Tongue (tissue), 2 donors: Measurements from ENCODE around the gene C14orf180. TPM values are rescaled to one million over a fixed set of nuclear protein-coding genes. Genes with fewer than 3 reads are reported as not detected.
"Not testable (repeated sequence)": the region's sequence is repeated elsewhere in the genome, so short reads cannot be mapped to it uniquely, and the experiment has no call there.

Source experiments
- DNase-seq: peaks from one replicate; pipeline ENCODE4 v3.0.0-alpha.2; 2015
- total RNA-seq: library from RNA; depleted of rRNA; stranded (reverse); fragments of >200 nt; gene quantifications from one replicate; pipeline ENCODE4 v1.2.3, GENCODE V29; 2014

Gene C14orf180
- total RNA-seq, 1 donor from 2014 or later, result 3.3 TPM

DNA sequence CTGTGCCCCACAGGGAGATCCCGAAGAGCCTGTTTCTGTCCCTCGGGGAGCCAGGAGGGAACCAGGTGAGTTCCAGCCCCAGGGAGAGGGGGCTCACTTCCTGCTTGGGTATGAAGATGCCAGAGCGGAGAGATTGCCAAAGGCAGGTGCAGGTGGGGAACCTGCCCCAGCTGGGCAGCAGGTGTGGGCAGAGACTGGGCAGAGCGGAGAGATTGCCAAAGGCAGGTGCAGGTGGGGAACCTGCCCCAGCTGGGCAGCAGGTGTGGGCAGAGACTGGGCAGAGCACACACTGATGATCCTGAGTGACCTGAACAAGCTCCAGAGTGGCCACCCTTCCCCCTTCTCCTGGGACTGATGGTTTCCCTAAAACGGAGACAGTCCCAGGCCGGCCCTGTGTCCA is 375 bp downstream of the C14orf180 start:
- DNase-seq, result not testable (repeated sequence)

DNA sequence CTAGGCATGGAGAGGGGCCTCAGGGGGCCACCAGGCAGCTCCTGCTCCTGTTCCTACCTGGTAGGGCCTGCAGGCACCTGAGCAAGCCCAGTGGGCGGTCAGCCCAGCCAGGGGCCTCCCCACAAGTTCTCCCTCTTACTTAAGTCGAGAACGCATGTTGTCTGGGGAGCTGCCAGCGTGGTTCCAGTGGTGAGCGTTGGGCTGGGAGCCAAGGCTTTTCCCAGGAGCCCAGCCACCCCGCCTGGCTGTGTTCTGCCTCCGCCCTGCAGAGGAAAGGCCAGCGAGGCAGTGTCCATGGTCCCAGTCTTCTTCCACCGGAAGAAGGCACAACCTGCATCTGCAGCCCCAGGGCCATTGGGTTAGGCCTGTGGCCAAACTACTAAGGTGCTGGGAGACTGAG is 1.4 kb downstream of the C14orf180 start:
- no peak for DNase-seq

DNA sequence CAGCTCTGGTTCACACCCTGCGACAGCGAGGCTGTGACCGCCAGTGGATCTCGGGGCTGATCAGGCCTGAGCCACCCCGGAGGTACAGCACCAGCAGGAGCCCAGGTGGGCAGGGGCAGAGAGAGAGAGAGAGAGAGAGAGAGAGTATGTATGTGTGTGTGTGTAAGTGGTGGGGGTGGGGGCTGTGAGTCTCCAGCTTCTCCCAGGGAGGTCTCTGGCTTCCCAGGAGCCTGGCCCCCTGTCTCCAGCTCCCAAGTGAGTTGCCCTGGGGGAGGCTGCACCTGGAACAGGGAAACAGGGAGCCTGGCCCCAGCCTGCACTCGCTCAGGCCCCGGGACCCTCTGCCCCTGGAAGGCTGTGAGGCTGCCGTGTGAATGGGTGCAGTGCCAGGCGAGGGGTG is 2.0 kb downstream of the C14orf180 start:
- no peak for DNase-seq

DNA sequence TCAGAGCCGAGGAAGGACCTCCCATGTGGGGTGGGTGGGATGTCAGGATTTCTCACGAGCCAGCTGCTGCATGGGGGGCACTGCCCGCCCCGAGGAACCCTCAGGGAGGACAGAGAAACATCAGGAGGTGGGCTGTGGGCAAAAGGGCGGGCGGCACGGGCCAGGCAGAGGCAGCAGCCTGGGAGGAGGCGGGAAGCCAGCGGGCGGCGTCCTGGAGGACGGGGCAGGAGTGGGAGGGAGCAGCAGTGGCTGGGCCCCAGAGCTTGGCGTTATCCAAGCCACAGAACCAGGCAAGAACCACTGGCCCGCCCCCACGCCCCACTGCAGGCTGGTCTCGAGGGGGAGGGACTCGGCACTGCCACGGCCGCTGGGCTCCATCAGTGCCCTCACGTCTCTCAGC is 2.4 kb downstream of the C14orf180 start:
- no peak for DNase-seq

DNA sequence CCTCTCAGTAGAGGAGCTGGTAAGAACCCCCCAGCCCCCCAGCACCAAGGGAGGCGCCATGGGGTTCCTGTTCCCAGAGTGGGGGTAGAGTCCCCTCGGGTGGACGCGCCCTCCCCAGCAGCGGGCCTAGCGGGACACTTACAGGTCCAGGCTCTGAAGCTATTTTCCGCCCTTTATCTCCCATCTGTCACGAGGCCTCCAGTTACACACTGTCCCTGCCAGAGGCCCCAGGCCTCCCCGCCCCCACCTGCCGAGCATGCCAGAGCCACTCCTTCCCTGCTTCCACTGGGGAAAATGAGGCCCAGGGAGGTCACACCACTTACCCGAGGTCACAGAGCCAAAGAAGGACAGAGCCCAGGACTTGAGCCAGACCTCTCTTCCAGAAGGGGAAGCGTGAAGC is 3.1 kb downstream of the C14orf180 start:
- peak; percentile 67 for DNase-seq

DNA sequence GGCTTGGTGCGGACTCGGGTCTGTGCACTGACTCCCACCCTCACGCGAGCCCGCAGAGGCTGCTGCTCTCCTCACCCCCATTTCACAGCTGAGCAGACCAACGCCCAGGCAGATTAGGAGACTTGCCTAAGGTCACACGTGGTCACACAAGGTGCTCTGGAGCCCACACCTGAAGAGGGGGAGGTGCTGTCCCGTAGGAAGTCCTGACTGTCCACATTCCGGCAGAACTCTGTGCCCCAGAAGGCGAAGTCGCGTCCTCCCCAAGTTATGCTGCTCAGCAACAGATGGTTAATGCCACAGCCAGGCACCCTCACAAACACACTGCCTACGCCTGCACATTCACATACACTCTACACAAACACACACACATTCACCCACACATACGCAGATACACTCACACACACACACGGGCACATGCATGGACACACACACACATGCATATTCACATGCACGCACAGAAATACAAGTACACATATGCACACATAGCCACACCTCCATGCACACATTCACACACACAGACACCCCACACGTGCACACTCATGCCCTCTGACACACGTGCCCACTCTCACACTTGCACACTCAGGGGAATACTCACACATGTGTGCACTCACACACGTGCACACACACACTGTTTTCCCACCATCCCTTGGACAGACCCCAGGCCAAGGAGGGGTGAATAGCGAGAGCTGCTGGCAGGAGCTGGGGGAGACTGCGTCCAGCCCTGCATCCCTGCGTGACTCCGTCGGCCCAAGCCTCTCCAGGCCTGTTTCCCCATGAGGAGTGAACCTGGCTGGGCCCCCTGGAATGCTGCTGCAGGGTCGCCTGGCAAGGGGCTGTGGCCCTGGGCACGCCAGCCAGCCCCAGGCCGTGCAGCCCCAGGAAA is 4.1 kb downstream of the C14orf180 start:
- DNase-seq, result no peak

DNA sequence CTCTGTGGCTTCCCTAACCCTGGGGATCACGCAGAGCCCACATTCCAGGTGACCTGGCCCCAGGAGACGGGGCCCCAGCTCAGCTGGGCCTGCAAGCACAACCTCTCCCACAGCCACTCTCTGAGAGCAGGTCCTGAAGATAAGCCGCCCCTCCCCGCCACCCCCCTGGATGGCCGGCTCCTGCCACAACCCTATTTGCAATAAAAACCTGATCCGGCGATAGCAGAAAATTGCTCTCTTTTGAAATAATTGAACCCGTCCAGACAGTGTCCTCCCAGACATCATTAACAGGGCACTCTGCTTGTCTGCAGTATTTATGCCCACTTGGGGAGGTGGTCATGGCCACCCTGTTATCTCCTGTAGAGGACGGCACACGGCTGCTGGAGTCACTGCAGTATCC is 5.0 kb downstream of the C14orf180 start:
- DNase-seq, result no peak

DNA sequence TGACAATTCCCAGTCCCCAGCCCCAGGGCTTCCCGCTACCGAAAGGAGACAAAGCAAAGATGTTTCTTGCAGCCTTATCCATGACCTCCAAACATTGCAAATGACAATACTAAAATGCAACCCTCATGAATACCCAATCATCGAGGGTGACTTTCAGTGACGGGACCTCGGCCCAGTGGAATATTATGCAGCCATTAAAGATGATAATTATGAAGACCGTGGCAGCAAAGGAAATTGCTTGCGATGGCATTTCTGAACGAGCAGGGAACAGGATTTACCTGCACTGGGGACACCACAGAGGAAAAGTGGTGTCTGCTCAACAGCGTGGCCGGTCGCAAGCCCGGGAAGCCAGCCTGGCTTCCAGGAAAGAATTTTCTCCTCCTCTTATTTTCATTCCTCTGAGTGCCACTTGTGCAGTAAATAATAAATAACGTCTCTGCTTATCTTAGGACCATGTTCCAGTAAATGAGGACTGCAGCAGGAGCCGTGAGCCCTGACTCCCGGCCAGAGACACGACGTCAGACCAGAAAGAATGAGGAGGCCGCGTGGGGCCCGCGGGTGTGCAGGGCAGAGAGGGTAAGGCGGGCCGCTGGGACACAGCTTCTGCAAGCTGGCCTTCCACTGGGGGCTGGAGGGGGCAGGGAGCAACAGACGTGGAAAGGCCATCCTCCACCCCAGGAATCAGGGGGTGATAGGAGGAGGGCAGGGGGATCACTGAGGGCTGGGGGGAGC is 6.6 kb downstream of the C14orf180 start:
- DNase-seq, result no peak

DNA sequence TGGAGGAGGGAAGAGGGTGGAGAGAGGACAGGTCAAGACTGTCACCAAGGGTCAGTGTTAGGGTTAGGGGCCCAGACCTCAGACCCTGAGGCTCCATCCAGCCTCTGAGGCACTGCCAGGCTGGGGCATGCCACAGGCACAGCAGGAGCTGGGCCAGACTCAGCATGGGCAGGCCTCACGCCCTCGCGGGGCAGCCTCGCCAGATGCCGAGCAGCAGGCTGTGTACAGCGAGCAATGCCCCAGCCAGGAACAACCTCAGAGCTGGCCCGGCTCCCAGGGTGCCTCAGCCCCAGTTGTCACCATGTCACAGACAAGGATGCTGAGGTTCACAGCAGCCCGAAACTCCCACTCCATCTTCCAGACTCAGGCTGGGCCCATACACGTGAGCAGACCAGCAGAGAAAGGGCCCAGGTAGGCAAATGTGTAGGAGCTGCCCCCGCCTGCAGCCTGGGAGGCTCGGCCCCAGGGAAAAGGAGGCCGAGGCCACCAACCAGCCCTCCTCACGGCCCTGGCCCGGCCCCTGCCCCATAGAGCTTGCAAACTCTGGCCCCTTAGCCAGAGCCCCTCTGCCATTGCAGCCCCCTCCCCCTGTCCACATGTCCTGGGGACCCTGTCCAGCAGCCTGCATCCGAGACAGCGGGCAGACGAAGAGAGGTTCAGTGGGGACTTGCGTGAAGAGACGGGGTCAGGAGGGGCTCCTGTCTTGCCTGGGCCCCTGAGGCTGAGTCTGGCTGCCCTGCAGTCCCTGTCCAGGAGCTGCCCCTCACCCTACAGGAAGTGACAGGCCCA is 7.5 kb downstream of the C14orf180 start:
- peak; percentile 79 for DNase-seq

DNA sequence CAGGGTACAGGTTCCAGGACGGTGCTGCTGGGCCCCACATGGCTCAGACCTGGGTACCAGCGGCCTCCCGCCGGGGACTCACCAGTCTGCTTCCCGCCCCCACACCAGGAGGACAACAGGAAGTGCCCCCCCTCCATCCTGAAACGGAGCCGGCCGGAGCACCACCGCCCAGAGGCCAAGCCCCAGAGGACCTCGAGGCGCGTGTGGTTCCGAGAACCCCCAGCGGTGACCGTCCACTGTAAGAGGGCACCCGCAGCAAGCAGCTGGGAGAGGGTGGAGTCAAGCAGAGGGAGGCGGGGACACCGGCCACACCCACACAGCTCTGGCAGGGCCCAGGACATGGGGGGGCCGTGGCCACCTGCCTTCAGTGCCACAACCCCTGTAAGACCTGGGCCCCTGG is 8.1 kb downstream of the C14orf180 start:
- DNase-seq, result no peak

DNA sequence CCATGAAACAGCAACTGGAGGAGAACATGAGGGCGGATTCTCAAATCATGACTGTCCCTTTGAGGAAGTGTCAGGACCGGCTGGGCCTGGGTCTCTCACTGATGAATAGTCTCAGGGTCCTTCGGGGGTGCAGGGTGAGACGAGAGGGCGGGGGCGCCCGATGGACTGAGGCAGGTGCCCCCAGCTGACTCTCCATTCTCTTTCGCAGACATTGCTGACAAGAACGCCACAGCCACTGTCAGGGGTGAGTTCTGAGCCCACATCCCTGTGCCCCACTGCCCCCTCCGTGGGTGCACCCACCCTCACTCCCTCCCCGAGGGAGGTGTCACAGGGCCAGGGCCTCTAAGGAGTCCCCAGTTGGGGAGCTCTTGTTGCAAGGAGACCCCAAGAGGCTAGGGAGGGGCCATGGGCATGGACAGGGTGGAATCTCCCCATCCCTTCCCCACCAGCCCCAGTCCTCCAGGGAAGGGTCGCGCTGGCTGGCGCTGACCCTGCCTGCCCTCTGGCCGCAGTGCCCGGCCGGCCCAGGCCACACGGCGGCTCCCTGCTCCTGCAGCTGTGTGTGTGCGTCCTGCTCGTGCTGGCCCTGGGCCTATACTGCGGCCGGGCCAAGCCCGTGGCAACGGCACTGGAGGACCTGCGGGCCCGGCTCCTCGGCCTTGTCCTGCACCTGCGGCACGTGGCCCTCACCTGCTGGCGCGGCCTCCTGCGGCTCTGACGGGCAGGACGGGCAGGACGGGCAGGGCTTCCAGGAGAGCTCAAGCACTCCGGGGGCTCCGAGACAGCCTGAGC is 8.7 kb downstream of the C14orf180 start:
- DNase-seq, result no peak

DNA sequence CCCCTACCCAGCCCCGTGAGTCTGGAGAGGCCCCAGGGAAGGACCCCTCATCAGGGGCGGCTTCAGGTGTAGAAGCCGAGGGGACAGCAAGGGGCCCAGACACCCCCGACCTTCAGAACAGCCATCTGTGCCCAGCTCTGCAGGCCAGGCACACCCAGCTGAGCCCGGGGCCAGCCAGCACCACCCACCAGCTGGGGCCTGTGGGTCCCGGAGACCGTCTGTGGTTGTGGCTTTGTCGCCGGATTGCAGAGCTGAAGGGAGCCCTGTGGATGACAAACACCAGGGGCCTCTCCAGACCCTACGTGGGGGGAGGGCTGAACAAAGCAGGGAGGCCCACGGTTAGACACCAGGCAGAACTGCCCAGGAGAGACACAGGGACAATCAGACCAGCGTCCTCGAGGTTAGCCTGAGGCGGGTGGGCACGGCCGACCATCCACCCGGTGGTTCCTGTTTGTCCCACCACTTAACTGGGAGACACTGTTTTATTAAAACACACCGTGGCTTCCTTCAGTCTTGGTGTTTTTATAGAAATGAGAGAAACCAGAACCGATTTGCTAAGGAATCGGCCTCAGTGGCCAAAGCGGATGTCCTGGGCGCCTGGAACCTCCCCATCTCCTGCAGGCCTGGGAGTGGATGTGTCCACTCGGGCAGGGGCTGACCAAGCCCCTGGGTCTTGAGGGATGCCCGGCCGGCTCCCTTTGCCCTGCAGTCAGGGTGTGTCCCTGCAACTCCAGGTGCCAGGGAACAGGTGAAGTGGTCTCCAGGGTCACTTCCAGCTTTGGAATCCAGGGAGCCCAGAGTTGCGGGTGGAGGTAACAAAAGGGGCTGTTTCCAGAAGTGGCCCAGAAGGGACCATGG is 10.0 kb downstream of the C14orf180 start:
- DNase-seq, result no peak

DNA sequence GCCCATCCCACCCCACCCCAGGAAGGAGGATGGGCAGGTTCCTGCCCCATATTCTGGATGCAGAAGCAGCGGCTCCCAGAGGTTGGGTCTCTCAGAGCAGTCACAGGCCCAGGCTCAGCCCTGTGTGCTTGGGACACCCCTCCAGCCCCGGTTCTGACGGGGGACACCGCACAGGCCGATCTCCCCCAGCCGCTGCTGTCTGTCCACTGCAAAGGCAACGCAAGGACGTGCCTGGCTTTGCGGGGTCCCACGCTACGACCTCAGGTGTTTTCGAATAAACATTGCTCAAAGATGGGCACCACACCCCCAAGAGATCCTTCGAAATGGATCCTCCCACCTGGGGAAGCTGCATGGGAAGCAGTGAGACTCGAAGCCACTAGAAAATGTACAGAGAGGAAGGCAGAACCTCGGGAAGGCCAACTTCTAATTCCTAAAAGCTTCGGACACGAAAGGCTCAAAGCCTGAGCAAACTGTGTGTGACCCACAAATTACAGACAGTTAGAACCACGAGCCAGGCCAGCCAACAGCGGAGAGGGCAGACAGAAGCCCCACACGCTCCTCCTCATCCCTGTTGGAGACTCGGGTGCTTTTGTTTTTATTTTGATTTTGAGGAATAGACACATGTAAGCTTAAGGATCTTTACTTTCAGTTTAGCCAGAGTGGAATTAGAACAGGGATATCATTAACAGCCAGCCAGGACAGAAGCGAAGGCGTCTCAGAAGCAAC is 10.8 kb downstream of the C14orf180 start:
- DNase-seq, result no peak

DNA sequence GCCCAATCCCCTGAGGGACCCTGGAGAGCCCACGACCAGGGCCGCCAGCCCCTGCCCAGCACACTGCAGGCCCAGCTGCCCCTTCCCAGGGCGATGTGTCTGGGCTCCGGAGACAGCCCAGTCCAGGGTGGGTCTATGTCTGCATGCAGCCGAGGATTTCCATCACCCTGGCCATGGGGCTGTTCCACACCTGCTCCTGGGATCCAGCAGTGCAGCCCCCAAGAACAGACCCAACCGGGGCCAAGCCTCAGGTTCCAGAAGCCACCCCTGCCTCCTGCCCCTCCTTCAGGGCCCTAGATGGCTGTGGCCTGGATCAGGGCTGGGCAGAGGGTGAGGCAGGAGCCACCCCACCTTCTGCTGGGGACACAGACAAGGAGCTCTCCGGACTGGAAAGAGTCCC is 11.5 kb downstream of the C14orf180 start:
- DNase-seq, result no peak

DNA sequence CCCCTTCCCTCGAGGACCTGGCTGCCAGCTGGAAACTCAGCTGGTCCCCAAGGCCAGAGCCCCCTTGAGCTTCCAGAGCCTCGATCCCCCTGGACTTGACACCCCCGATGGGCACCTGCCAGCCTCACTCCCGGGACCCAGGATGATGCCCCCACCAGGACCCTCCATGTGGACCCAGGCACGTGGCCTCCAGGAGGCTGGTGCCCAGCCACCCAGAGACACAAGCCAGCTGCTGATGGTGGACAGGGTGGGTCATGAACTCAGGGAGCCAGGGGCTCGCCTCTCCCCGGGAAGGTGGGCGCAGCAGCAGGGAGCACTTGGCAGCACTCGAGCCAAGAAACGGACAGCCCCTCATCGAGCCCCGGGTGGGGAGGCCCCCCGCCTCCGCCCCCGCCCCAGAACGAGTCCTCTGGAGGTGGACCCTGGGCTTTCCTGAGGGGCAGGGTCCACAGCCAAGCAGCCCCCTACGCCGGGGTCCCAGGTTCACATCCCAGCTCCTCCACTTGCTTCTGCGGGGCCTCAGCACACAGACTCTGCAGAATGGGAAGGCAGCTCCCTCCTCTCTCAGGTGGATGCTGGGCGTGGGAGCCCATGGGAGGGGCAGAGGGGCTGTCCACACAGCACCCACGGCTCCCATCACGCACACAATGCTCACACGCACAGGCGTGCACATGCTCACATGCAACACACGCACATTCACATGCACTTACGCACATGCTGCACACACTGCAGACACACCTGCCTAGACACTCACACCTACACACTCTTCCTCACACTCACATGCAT is 12.1 kb downstream of the C14orf180 start:
- no peak for DNase-seq

DNA sequence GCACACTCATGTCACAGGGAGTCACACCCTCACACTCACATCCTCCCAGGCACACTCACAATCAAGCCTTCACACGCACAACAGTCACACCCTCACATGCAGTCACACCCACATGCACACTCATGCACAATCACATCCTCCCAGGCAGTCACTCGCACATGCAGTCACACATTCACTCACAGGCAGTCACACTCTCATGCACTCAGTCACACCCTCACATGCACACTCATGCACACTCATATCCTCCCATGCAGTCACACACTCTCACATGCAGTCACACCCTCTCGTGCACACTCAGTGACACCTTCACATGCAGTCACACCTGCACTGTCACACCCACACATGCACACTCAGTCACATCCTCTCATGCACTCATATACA is 12.7 kb downstream of the C14orf180 start:
- DNase-seq, result no peak

DNA sequence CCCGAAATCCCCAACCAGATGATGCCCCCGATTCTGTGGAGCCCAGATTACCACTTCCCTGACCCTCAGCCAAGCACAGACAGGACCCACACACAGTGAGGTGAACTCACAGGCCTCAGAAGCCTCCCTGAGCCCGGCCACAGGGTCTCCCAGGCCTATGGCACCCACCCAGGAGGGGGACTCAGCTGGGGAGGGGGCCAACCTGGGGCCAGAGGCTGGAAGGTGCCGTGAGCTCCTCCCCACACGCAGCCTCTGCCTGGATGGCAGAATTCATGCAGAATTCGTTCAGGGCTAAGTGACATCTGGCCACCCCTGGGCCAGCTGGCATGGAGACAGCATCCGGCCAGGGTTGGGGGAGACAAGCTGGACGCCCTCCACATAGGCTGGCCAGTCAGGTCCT is 13.2 kb downstream of the C14orf180 start:
- no peak for DNase-seq

DNA sequence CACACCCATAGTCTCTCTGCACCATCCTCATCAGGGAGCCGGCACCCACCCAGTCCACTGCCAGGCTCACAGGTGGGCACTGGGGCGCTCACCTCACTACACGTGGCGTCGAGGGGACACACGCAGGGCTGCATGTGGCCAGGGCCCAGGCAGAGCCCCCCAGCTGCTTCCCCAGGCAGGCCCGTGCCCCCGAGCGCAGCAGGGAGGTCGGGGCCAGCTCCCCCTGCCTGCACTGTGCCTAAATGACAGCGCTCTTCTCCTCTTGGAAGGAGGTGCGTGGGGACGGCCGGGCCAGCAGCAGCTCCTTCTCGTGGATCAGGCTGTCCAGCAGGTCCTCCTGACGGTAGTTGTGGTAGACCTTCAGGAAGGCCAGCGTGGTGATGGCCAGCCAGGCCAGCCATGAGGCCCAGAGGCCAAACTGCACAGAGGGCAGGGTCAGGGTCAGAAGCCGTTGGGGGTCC is 13.7 kb downstream of the C14orf180 start:
- DNase-seq, result no peak

DNA sequence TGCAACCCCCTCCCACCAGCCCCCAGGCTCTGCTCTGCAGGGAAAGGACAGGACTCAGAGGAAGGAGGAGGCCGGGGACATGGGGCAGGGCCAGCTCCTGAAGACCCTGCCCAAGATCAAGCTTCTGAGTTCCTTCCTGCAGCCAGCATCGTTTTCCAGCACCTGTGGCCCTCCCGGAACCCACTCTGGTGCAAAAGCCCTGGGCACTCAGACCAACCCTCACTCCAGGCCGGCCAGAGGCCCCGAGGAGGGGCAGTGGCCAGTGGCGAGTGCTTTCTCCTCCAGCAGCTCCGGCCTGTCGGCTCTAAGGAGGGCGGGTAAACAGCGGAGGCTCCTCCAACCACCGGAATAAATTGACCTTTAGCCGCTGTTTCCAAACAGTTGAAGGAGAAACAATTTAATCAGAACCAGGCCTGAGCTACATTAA is 14.2 kb downstream of the C14orf180 start:
- no peak for DNase-seq
